Measurements from ENCODE around the gene HPDL.

HPDL gene

DNA sequence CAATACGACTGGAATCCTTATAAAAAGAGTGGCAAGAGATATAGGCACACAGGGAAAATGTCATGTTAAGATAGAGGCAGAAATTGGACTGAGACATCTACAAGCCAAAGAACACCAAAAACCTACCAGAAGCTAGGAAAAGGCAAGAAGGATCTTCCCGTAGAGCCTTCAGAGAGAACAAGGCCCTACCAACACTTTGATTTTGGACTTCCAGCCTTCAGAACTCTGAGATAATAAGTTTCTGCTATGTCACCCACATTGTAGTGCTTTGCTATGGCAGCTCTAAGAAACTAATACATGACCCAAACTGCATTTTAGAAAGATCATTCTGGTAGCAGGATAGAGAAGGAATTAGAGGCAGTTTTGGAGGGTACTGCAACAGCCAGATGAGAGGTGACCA, 37.6 kb downstream of the HPDL start:
- H3K9me3 ChIP-seq (ENCODE audit: insufficient read depth, low read length) = no peaks in the 10 kb centered on the region
- no peak overlapping the region for H3K9ac ChIP-seq (ENCODE audit: low read length)
- H3K9me2 ChIP-seq (replicated peaks; ENCODE audit: insufficient read depth, low read length) = no peaks in the 10 kb centered on the region
- no peaks in the 10 kb centered on the region for H3K36me3 ChIP-seq (ENCODE audit: low read length)
- no peaks in the 10 kb centered on the region for H4K20me1 ChIP-seq (ENCODE audit: low read depth, low read length)
- no peak overlapping the region for H2AFZ ChIP-seq (ENCODE audit: low read depth, low read length, severe bottlenecking)
- H3F3A ChIP-seq (ENCODE audit: insufficient read depth) = no peaks in the 10 kb centered on the region
- TF ChIP-seq EZH2phosphoT487 (conservative IDR thresholded peaks at IDR 0.05; ENCODE audit: low read length) (no peak), CTCF (IDR thresholded peaks at IDR 0.05; ENCODE audit: insufficient read depth, low read length, poor library complexity, severe bottlenecking) (no peak)
- H3K27me3 ChIP-seq (ENCODE audit: low read length) = no peaks in the 10 kb centered on the region
- H3K4me3 ChIP-seq (ENCODE audit: insufficient read depth, low read length, poor library complexity, severe bottlenecking) = no peak overlapping the region
- no peak overlapping the region for H3K27ac ChIP-seq (ENCODE audit: low read depth, low read length)
- no peaks in the 10 kb centered on the region for H3K79me2 ChIP-seq (ENCODE audit: insufficient read depth, low read length)
- no peak overlapping the region for H3K4me2 ChIP-seq (ENCODE audit: low read depth, low read length, poor library complexity, severe bottlenecking)

DNA sequence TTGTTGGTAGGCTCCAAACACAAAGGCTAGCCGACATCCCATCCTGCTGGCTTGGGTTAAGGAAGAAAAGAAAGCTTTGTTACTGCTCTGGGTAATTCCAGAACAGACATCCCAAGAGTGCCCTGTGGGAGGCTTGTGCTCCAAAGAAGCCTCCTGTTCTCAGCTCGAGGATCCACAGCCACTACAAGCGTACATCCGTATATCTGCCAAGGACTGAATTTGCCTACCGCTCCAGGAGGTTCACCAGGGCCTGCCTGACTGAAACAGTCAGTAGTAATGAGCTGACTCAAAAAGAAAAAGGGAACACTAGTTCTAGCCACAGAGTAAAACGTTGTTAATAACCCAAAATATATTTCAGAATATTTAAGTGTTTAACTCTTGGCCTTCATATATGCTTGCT, 38.4 kb downstream of the HPDL start:
- Histone ChIP-seq H3K27me3 (ENCODE audit: low read length) (no peaks in the 10 kb centered on the region), H3K27ac (ENCODE audit: low read depth, low read length) (no peak overlapping the region), H3K9ac (ENCODE audit: low read length) (no peak overlapping the region), H3K36me3 (ENCODE audit: low read length) (no peaks in the 10 kb centered on the region), H3K4me2 (ENCODE audit: low read depth, low read length, poor library complexity, severe bottlenecking) (no peak overlapping the region), H2AFZ (ENCODE audit: low read depth, low read length, severe bottlenecking) (no peak overlapping the region), H3K9me3 (ENCODE audit: insufficient read depth, low read length) (no peaks in the 10 kb centered on the region), H3K4me3 (ENCODE audit: insufficient read depth, low read length, poor library complexity, severe bottlenecking) (no peak overlapping the region), H3F3A (ENCODE audit: insufficient read depth) (no peaks in the 10 kb centered on the region), H3K79me2 (ENCODE audit: insufficient read depth, low read length) (no peaks in the 10 kb centered on the region), H3K9me2 (replicated peaks; ENCODE audit: insufficient read depth, low read length) (no peaks in the 10 kb centered on the region), H4K20me1 (ENCODE audit: low read depth, low read length) (no peaks in the 10 kb centered on the region)
- TF ChIP-seq CTCF (IDR thresholded peaks at IDR 0.05; ENCODE audit: insufficient read depth, low read length, poor library complexity, severe bottlenecking) = no peak
- TF ChIP-seq EZH2phosphoT487 (conservative IDR thresholded peaks at IDR 0.05; ENCODE audit: low read length) = no peak

DNA sequence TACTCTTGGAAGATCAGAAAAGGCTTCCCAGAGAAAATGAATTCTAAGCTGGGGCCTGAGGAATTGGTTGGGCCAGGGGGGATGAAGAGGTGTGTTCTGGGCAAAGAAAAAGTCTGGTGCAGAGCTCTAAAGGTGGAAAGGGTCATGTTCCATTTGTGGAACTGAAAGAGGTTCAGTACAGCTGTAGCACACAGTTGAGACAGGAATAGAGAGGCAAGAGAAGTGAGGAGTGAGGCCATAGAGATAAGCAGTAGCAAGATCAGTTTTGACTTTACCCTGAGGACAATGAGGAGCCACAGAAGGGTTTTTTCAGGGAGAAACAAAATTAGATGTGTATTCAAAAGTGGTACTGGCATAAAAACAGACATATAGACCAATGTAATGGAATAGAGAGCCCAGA, 43.9 kb downstream of the HPDL start:
- H3K27me3 ChIP-seq (ENCODE audit: low read length) = no peaks in the 10 kb centered on the region
- H4K20me1 ChIP-seq (ENCODE audit: low read depth, low read length) = no peaks in the 10 kb centered on the region
- no peaks in the 10 kb centered on the region for H3F3A ChIP-seq (ENCODE audit: insufficient read depth)
- H3K36me3 ChIP-seq (ENCODE audit: low read length) = no peaks in the 10 kb centered on the region
- no peak overlapping the region for H3K9ac ChIP-seq (ENCODE audit: low read length)
- no peak overlapping the region for H3K4me3 ChIP-seq (ENCODE audit: insufficient read depth, low read length, poor library complexity, severe bottlenecking)
- no peak overlapping the region for H2AFZ ChIP-seq (ENCODE audit: low read depth, low read length, severe bottlenecking)
- H3K79me2 ChIP-seq (ENCODE audit: insufficient read depth, low read length) = no peaks in the 10 kb centered on the region
- no peak for TF ChIP-seq EZH2phosphoT487 (conservative IDR thresholded peaks at IDR 0.05; ENCODE audit: low read length)
- no peak for TF ChIP-seq CTCF (IDR thresholded peaks at IDR 0.05; ENCODE audit: insufficient read depth, low read length, poor library complexity, severe bottlenecking)
- H3K4me2 ChIP-seq (ENCODE audit: low read depth, low read length, poor library complexity, severe bottlenecking) = no peak overlapping the region
- no peaks in the 10 kb centered on the region for H3K9me2 ChIP-seq (replicated peaks; ENCODE audit: insufficient read depth, low read length)
- H3K9me3 ChIP-seq (ENCODE audit: insufficient read depth, low read length) = no peaks in the 10 kb centered on the region
- H3K27ac ChIP-seq (ENCODE audit: low read depth, low read length) = no peak overlapping the region

- Histone ChIP-seq H4K20me1 (ENCODE audit: low read depth, low read length) (no peaks in the 10 kb centered on the region), H3F3A (ENCODE audit: insufficient read depth) (no peaks in the 10 kb centered on the region), H3K9ac (ENCODE audit: low read length) (no peak overlapping the region), H3K4me2 (ENCODE audit: low read depth, low read length, poor library complexity, severe bottlenecking) (no peak overlapping the region), H3K79me2 (ENCODE audit: insufficient read depth, low read length) (no peaks in the 10 kb centered on the region), H3K9me3 (ENCODE audit: insufficient read depth, low read length) (no peaks in the 10 kb centered on the region), H3K36me3 (ENCODE audit: low read length) (no peaks in the 10 kb centered on the region), H3K27me3 (ENCODE audit: low read length) (no peaks in the 10 kb centered on the region), H3K27ac (ENCODE audit: low read depth, low read length) (no peak overlapping the region), H3K9me2 (replicated peaks; ENCODE audit: insufficient read depth, low read length) (no peaks in the 10 kb centered on the region), H2AFZ (ENCODE audit: low read depth, low read length, severe bottlenecking) (no peak overlapping the region), H3K4me3 (ENCODE audit: insufficient read depth, low read length, poor library complexity, severe bottlenecking) (no peak overlapping the region)
- TF ChIP-seq EZH2phosphoT487 (conservative IDR thresholded peaks at IDR 0.05; ENCODE audit: low read length) (no peak), CTCF (IDR thresholded peaks at IDR 0.05; ENCODE audit: insufficient read depth, low read length, poor library complexity, severe bottlenecking) (no peak)
These were observed 46.9 kb downstream of the HPDL start for GRCh38 chr1:45373573-45373972.

All from SU-DHL-6 (cell line).